ENCODE results near the gene COG4.

Gene COG4

GRCh38 chr16:70523076-70523742 lies at the start of gene COG4:
TSS of gene COG4 (minus strand) at chr16:70523554. CDS start at chr16:70523543, 11 bp downstream.
- Histone ChIP-seq H3K4me3 (peak within 1 kb of the TSS; percentile 82), H3K9ac (ENCODE audit: insufficient read length) (peak within 1 kb of the TSS; percentile 97), H3K9me3 (ENCODE audit: low read depth, low read length) (no peaks in the 10 kb centered on the region), H3K36me3 (ENCODE audit: insufficient read depth, low read length) (peaks cover 18% of the 10 kb centered on the region), H3K27ac (peak within 1 kb of the TSS; percentile 95)
- peak; percentile 42 for DNase-seq (ENCODE audit: low read depth, low spot score)
- TF ChIP-seq EZH2 (IDR thresholded peaks at IDR 0.05) (no peak), POLR2AphosphoS5 (IDR thresholded peaks at IDR 0.05; ENCODE audit: borderline replicate concordance, low read depth, low read length) (peak; percentile 74)

GRCh38 chr16:70572926-70573270 lies 49.5 kb upstream of the COG4 start:
- TF ChIP-seq EZH2 (IDR thresholded peaks at IDR 0.05) (no peak), POLR2AphosphoS5 (IDR thresholded peaks at IDR 0.05; ENCODE audit: borderline replicate concordance, low read depth, low read length) (no peak), FOXP2 (optimal IDR thresholded peaks at IDR 0.05; ENCODE audit: control extremely low read depth, extremely low read length, insufficient read depth) (no peak)
- Histone ChIP-seq H3K9ac (ENCODE audit: insufficient read length) (no peak overlapping the region), H3K4me3 (no peak overlapping the region), H3K27ac (peak overlapping the region; percentile 25; the same call in 1 of the 2 replicates), H3K9me3 (ENCODE audit: low read depth, low read length) (no peaks in the 10 kb centered on the region), H3K36me3 (ENCODE audit: insufficient read depth, low read length) (peaks cover 54% of the 10 kb centered on the region)
- DNase-seq (ENCODE audit: low read depth, low spot score): no peak

- H3K27ac ChIP-seq: peak overlapping the region; percentile 25; the same call in 1 of the 2 replicates
- TF ChIP-seq POLR2AphosphoS5 (IDR thresholded peaks at IDR 0.05; ENCODE audit: borderline replicate concordance, low read depth, low read length): no peak
- no peak for TF ChIP-seq FOXP2 (optimal IDR thresholded peaks at IDR 0.05; ENCODE audit: control extremely low read depth, extremely low read length, insufficient read depth)
- no peak for TF ChIP-seq EZH2 (IDR thresholded peaks at IDR 0.05)
Observed at GRCh38 chr16:70572050-70572925, 48.9 kb upstream of the COG4 start.

GRCh38 chr16:70571623-70572022 lies 48.3 kb upstream of the COG4 start:
- DNase-seq (ENCODE audit: low read depth, low spot score): no peak
- Histone ChIP-seq H3K36me3 (ENCODE audit: insufficient read depth, low read length) (peaks cover 66% of the 10 kb centered on the region), H3K27ac (no peak overlapping the region), H3K4me3 (no peak overlapping the region), H3K9ac (ENCODE audit: insufficient read length) (no peak overlapping the region), H3K9me3 (ENCODE audit: low read depth, low read length) (no peaks in the 10 kb centered on the region)
- TF ChIP-seq FOXP2 (optimal IDR thresholded peaks at IDR 0.05; ENCODE audit: control extremely low read depth, extremely low read length, insufficient read depth) (no peak), POLR2AphosphoS5 (IDR thresholded peaks at IDR 0.05; ENCODE audit: borderline replicate concordance, low read depth, low read length) (no peak), EZH2 (IDR thresholded peaks at IDR 0.05) (no peak)

More at GRCh38 chr16:70572050-70572925, 48.9 kb upstream of the COG4 start:
- no peak for DNase-seq (ENCODE audit: low read depth, low spot score)
- Histone ChIP-seq H3K36me3 (ENCODE audit: insufficient read depth, low read length) (peaks cover 60% of the 10 kb centered on the region), H3K9me3 (ENCODE audit: low read depth, low read length) (no peaks in the 10 kb centered on the region), H3K9ac (ENCODE audit: insufficient read length) (no peak overlapping the region), H3K4me3 (no peak overlapping the region)

- H3K9me3 ChIP-seq (ENCODE audit: low read depth, low read length): no peaks in the 10 kb centered on the region
- peaks cover 70% of the 10 kb centered on the region for H3K36me3 ChIP-seq (ENCODE audit: insufficient read depth, low read length)
- no peak overlapping the region for H3K9ac ChIP-seq (ENCODE audit: insufficient read length)
- TF ChIP-seq POLR2AphosphoS5 (IDR thresholded peaks at IDR 0.05; ENCODE audit: borderline replicate concordance, low read depth, low read length): no peak
- TF ChIP-seq FOXP2 (optimal IDR thresholded peaks at IDR 0.05; ENCODE audit: control extremely low read depth, extremely low read length, insufficient read depth): no peak
- no peak for TF ChIP-seq EZH2 (IDR thresholded peaks at IDR 0.05)
- no peak for DNase-seq (ENCODE audit: low read depth, low spot score)
- no peak overlapping the region for H3K27ac ChIP-seq
- no peak overlapping the region for H3K4me3 ChIP-seq
Observed at GRCh38 chr16:70570967-70571570, 47.7 kb upstream of the COG4 start.

- DNase-seq (ENCODE audit: low read depth, low spot score): no peak
- Histone ChIP-seq H3K36me3 (ENCODE audit: insufficient read depth, low read length) (peaks cover 82% of the 10 kb centered on the region), H3K27ac (no peak overlapping the region), H3K9ac (ENCODE audit: insufficient read length) (no peak overlapping the region), H3K4me3 (no peak overlapping the region), H3K9me3 (ENCODE audit: low read depth, low read length) (no peaks in the 10 kb centered on the region)
- TF ChIP-seq FOXP2 (optimal IDR thresholded peaks at IDR 0.05; ENCODE audit: control extremely low read depth, extremely low read length, insufficient read depth): no peak
- TF ChIP-seq POLR2AphosphoS5 (IDR thresholded peaks at IDR 0.05; ENCODE audit: borderline replicate concordance, low read depth, low read length): no peak
- TF ChIP-seq EZH2 (IDR thresholded peaks at IDR 0.05): no peak
Observed at GRCh38 chr16:70569752-70570151, 46.4 kb upstream of the COG4 start.

- H3K27ac ChIP-seq: no peak overlapping the region
Observed at GRCh38 chr16:70568601-70569237, 45.4 kb upstream of the COG4 start.

GRCh38 chr16:70565053-70565452 lies 41.7 kb upstream of the COG4 start:
- no peak overlapping the region for H3K4me3 ChIP-seq
- TF ChIP-seq EZH2 (IDR thresholded peaks at IDR 0.05) (no peak), FOXP2 (optimal IDR thresholded peaks at IDR 0.05; ENCODE audit: control extremely low read depth, extremely low read length, insufficient read depth) (no peak), POLR2AphosphoS5 (IDR thresholded peaks at IDR 0.05; ENCODE audit: borderline replicate concordance, low read depth, low read length) (no peak)
- DNase-seq (ENCODE audit: low read depth, low spot score): no peak
- no peak overlapping the region for H3K27ac ChIP-seq
- H3K9me3 ChIP-seq (ENCODE audit: low read depth, low read length): no peaks in the 10 kb centered on the region
- H3K9ac ChIP-seq (ENCODE audit: insufficient read length): no peak overlapping the region
- H3K36me3 ChIP-seq (ENCODE audit: insufficient read depth, low read length): peaks cover 95% of the 10 kb centered on the region

More at GRCh38 chr16:70568601-70569237, 45.4 kb upstream of the COG4 start:
- Histone ChIP-seq H3K9me3 (ENCODE audit: low read depth, low read length) (no peaks in the 10 kb centered on the region), H3K9ac (ENCODE audit: insufficient read length) (no peak overlapping the region), H3K4me3 (no peak overlapping the region), H3K36me3 (ENCODE audit: insufficient read depth, low read length) (peaks cover 92% of the 10 kb centered on the region)
- DNase-seq (ENCODE audit: low read depth, low spot score): no peak
- TF ChIP-seq FOXP2 (optimal IDR thresholded peaks at IDR 0.05; ENCODE audit: control extremely low read depth, extremely low read length, insufficient read depth) (no peak), EZH2 (IDR thresholded peaks at IDR 0.05) (no peak), POLR2AphosphoS5 (IDR thresholded peaks at IDR 0.05; ENCODE audit: borderline replicate concordance, low read depth, low read length) (no peak)

Data from SK-N-MC (cell line).